Astrocyte of the cerebellum (primary cell): ENCODE results near the gene SCNN1B.

Source experiments
- DNase-seq: peaks from one replicate; pipeline ENCODE4 v3.0.0-alpha.2; 2011; ENCODE audit warnings: low read depth
- H3K4me3 ChIP-seq: 2 replicates; pipeline ENCODE4 v1.5.1; 2011; ENCODE audit warnings: mild to moderate bottlenecking, low read depth, low read length, moderate library complexity
- in situ Hi-C: cut with HindIII; loops from 2 replicates; pipeline ENCODE4 v1.10.0; 2017; ENCODE audit warnings: low sequenced_read_pairs
- TF ChIP-seq, protein P1 (sequence below): IDR thresholded peaks from 2 replicates; pipeline ENCODE4 v1.5.1; 2012; ENCODE audit warnings: low read length, low read depth, moderate library complexity, mild to moderate bottlenecking; ENCODE audit errors: missing control alignments

The SCNN1B gene

DNA sequence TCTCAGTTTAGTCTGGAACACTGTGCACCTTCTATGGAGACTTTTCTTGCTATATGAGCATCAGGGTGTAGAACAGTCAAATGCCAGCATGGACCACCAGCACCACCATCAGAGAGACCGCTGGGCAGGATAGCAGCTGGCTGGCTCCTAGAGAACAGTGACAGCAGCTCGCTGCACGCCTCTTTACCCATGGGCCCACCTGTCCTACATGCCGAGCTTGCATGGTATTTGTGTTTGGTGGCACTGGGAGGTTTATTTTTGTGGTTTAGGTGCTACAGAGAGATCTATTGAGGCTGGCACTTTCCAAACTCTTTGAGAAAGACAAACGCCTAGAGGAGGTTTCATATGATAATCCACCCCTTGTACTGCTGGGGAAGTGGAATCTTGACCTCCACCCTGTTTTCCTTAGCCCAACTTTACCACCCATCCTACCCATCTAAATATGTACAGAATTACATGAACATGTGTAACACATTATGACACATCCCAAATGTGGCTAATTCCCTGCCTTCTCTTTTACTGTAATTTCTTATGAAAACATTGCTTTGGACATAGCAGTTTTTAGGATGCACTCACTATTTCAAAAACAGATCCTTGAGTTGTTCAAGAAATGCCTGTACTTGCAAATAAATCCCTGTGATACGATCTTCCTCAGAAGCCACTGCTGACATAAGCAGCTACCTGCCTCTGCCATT is 104.6 kb downstream of the SCNN1B start:
- TF ChIP-seq, protein P1, sequence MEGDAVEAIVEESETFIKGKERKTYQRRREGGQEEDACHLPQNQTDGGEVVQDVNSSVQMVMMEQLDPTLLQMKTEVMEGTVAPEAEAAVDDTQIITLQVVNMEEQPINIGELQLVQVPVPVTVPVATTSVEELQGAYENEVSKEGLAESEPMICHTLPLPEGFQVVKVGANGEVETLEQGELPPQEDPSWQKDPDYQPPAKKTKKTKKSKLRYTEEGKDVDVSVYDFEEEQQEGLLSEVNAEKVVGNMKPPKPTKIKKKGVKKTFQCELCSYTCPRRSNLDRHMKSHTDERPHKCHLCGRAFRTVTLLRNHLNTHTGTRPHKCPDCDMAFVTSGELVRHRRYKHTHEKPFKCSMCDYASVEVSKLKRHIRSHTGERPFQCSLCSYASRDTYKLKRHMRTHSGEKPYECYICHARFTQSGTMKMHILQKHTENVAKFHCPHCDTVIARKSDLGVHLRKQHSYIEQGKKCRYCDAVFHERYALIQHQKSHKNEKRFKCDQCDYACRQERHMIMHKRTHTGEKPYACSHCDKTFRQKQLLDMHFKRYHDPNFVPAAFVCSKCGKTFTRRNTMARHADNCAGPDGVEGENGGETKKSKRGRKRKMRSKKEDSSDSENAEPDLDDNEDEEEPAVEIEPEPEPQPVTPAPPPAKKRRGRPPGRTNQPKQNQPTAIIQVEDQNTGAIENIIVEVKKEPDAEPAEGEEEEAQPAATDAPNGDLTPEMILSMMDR: no peak
- in situ Hi-C loops: no loop called here

DNA sequence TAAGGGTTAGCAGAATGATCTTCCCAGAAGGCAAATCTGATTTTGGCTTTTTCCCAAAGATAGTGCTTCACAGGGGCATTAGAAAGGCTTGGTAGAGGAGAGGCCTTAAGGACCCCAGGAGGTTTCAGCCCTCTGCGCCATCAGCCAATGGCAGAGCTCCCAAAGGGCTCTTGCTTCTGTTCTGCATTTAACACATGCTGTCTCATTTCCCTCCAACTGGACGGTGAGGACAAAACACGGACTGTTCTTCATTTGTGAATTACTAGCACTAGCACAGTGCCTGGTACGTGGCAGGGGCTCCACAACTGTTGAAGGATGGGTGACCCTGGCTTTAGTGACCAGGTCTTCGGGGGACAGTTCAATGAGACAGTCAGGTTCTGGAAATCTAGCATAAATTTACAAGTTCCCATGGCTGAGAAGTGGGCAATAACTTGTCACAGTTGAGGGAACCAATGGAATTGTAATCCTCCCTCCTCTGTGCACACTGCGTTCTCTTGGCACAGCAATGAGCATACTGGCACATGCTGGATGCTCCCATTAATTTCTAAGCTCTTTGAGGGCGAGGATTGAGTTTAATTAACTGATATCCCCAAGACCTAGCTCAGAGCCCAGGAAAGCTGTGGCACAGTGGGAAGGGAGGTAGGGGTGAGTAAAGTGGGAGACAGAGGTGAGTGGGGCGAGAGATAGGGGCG is 105.5 kb downstream of the SCNN1B start:
- TF ChIP-seq, protein P1: no peak
- in situ Hi-C loops: no loop called here
- DNase-seq: no peak
- H3K4me3 ChIP-seq: no peak overlapping the region

More for the DNA sequence above, 104.6 kb downstream of the SCNN1B start:
- DNase-seq: no peak
- no peak overlapping the region for H3K4me3 ChIP-seq

DNA sequence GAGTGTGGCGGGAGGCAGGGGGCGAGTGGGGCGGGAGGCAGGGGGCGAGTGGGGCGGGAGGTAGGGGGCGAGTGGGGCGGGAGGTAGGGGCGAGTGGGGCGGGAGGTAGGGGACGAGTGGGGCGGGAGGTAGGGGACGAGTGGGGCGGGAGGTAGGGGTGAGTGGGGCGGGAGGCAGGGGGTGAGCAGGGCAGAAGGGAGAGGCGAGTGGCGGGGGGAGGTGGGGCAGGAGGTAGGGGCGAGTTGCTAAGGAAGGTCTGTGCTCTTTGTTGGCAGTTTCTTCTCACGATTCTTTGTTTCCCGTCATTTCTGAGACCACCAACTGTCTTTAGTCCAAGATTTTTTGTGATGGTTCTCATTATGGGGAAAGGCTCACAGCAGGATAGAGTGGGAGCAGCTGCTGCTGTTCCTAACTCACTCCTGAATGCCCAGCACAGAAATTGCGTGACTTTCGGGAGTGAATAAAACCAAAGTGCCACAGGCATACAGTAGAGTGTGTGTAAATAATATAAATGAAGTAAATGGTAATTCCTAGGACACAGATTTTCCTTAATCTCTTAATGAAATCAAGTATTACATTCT is 106.2 kb downstream of the SCNN1B start:
- TF ChIP-seq, protein P1: no peak
- in situ Hi-C loops: no loop called here
- no peak overlapping the region for H3K4me3 ChIP-seq
- no peak for DNase-seq

DNA sequence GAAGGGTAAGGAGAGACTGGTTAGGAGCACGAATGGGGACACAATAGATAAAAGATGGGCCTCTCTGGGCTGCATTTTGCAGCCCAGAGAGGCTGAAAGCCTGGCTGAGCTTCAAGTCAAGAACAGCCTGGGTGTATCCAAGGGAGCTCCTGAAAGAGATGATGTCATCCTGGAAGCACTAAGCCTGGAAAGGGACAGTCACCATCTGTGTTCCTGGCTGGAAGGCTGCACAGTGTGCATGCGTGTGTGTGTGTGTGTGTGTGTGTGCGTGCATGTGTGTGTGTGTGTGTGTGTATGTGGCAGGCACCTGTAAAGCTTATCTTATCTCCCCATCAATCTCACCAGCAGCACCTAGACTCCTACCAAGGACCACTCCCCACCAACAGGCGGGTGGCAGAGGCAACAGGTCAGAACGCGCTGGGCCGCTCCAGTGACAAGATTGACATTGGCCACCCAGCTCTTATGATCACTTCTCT is 106.8 kb downstream of the SCNN1B start:
- no peak for DNase-seq
- in situ Hi-C loops: no loop called here
- H3K4me3 ChIP-seq: no peak overlapping the region
- TF ChIP-seq, protein P1: no peak

DNA sequence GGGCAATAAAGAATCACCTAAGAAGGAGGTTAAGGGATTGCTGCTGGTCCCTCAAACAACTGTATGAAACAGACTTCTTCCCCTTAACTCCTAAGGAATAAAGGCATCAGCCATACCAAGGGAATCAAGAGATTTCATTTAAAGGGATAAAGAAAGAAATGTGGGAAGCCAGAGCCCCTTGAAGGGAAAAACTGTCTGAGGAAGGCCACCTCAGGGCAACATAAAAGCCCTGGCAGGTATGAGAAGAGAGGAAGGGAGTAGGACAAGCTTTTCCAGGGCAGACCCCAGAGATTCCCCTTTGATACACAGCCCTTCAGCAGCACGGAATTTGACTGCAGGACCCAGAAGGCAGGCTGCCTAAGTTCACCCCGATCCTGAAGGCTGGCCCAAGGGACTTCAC is 107.4 kb downstream of the SCNN1B start:
- H3K4me3 ChIP-seq: no peak overlapping the region
- in situ Hi-C loops: no loop called here
- DNase-seq: no peak
- TF ChIP-seq, protein P1: no peak

DNA sequence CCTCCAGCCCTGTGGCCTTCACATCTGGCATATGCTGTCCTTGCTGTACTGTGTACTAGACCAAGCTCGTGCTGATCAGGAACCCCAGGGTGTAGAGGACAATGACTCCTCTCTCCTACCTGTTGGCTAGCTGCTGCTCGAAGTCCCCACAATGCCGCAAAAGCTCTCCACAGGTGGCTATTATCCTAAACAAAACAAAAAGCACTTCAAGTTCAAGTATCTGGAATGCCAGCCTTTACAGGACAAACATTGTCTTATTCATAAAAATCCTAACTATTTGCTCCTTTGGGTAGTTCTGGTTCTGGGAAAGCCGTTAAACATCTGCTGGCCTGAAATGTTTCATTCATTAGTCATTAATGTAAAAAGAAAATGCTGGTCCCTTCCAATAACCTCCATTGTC is 108.1 kb downstream of the SCNN1B start:
- TF ChIP-seq, protein P1: no peak
- no peak overlapping the region for H3K4me3 ChIP-seq
- no peak for DNase-seq
- in situ Hi-C loops: no loop called here
